ENCODE results near the gene RPL3.

The RPL3 gene

GRCh38 chr22:39317084-39317774 is 2.2 kb downstream of the RPL3 start:
- DNase-seq (ENCODE audit: low spot score) = no peak

- DNase-seq (ENCODE audit: low spot score) = peak; percentile 71
Observed at GRCh38 chr22:39316440-39317083, 2.9 kb downstream of the RPL3 start.

- no peak for DNase-seq (ENCODE audit: low spot score)
Observed at GRCh38 chr22:39315389-39315788, 4.0 kb downstream of the RPL3 start.

GRCh38 chr22:39314251-39314971 is 5.0 kb downstream of the RPL3 start:
- no peak for DNase-seq (ENCODE audit: low spot score)

GRCh38 chr22:39313258-39314001 is 6.0 kb downstream of the RPL3 start:
- no peak for DNase-seq (ENCODE audit: low spot score)

GRCh38 chr22:39312410-39312809 is 7.0 kb downstream of the RPL3 start:
- DNase-seq (ENCODE audit: low spot score) = no peak

GRCh38 chr22:39311592-39312400 is 7.6 kb downstream of the RPL3 start:
- peak; percentile 44 for DNase-seq (ENCODE audit: low spot score)

GRCh38 chr22:39309881-39310714 is 9.3 kb downstream of the RPL3 start:
- no peak for DNase-seq (ENCODE audit: low spot score)

GRCh38 chr22:39309364-39309861 is 10.0 kb downstream of the RPL3 start:
- peak; percentile 53 for DNase-seq (ENCODE audit: low spot score)

GRCh38 chr22:39308614-39309363 is 10.6 kb downstream of the RPL3 start:
- peak; percentile 89 for DNase-seq (ENCODE audit: low spot score)

- DNase-seq (ENCODE audit: low spot score) = no peak
Observed at GRCh38 chr22:39306456-39307361, 12.7 kb downstream of the RPL3 start.

- no peak for DNase-seq (ENCODE audit: low spot score)
Observed at GRCh38 chr22:39303892-39304671, 15.3 kb downstream of the RPL3 start.

- DNase-seq (ENCODE audit: low spot score) = no peak
Observed at GRCh38 chr22:39303358-39303757, 16.1 kb downstream of the RPL3 start.

GRCh38 chr22:39302431-39302960 is 16.9 kb downstream of the RPL3 start:
- no peak for DNase-seq (ENCODE audit: low spot score)

GRCh38 chr22:39301926-39302325 is 17.5 kb downstream of the RPL3 start:
- DNase-seq (ENCODE audit: low spot score) = no peak

- no peak for DNase-seq (ENCODE audit: low spot score)
Observed at GRCh38 chr22:39301108-39301507, 18.3 kb downstream of the RPL3 start.

- no peak for DNase-seq (ENCODE audit: low spot score)
Observed at GRCh38 chr22:39300186-39300830, 19.1 kb downstream of the RPL3 start.

Measured in LoVo (cell line).